GM12873 (cell line): ENCODE data around the gene TANGO6.

Source experiments
- CTCF ChIP-seq: IDR thresholded peaks from 2 replicates; pipeline ENCODE4 v1.5.1; 2012; ENCODE audit warnings: low read depth, mild to moderate bottlenecking, moderate library complexity, low read length, control low read depth; ENCODE audit not compliant: insufficient read depth; ENCODE audit errors: missing control alignments

Gene TANGO6

GRCh38 chr16:69049603-69050375 is 206.5 kb downstream of the TANGO6 start:
- TF ChIP-seq CTCF, result no peak

GRCh38 chr16:69051517-69051830 is 208.1 kb downstream of the TANGO6 start:
- TF ChIP-seq CTCF, result peak; percentile 9

- no peak for TF ChIP-seq CTCF
Observed at GRCh38 chr16:69055008-69055407, 211.7 kb downstream of the TANGO6 start.

- TF ChIP-seq CTCF, result no peak
Observed at GRCh38 chr16:69055980-69056379, 212.6 kb downstream of the TANGO6 start.

- TF ChIP-seq CTCF, result no peak
Observed at GRCh38 chr16:69056421-69056820, 213.1 kb downstream of the TANGO6 start.

- no peak for TF ChIP-seq CTCF
Observed at GRCh38 chr16:69057400-69058378, 214.4 kb downstream of the TANGO6 start.

GRCh38 chr16:69064124-69064763 is 220.9 kb downstream of the TANGO6 start:
- TF ChIP-seq CTCF, result no peak
